Measurements from ENCODE around the gene CYB561D2. TPM values are rescaled to one million over a fixed set of nuclear protein-coding genes. Genes with fewer than 3 reads are reported as not detected.

The CYB561D2 gene
- total and polyA plus RNA-seq, 2 experiments from 2014 or later = 10.7 to 23.8 TPM

DNA sequence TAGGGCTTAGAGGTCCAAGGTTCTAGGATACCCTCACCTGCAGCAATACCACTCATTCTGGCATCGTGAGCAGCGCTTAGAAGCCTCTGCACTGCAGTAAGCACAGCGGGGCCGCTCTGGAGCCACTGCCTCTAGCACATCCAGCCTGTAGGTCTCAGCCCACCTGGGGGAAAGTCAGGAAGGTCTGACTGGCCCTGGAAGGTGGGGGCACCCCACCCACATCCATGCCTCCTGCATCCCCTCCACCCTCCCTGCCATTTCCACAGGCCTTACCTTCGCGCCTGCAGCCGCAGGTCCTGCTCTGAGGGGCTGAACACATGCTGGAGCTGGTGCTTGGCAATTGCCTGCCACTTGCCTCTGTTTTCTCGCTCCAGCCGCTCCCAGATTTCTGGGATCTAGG lies 9.1 kb upstream of the CYB561D2 start:
- TF ChIP-seq, protein P1, sequence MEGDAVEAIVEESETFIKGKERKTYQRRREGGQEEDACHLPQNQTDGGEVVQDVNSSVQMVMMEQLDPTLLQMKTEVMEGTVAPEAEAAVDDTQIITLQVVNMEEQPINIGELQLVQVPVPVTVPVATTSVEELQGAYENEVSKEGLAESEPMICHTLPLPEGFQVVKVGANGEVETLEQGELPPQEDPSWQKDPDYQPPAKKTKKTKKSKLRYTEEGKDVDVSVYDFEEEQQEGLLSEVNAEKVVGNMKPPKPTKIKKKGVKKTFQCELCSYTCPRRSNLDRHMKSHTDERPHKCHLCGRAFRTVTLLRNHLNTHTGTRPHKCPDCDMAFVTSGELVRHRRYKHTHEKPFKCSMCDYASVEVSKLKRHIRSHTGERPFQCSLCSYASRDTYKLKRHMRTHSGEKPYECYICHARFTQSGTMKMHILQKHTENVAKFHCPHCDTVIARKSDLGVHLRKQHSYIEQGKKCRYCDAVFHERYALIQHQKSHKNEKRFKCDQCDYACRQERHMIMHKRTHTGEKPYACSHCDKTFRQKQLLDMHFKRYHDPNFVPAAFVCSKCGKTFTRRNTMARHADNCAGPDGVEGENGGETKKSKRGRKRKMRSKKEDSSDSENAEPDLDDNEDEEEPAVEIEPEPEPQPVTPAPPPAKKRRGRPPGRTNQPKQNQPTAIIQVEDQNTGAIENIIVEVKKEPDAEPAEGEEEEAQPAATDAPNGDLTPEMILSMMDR (IDR thresholded peaks at IDR 0.05; ENCODE audit: low read depth, low read length) = no peak
- Histone ChIP-seq H3K4me1 (ENCODE audit: low read depth) (peaks cover 11% of the 10 kb centered on the region), H3K4me3 (no peak overlapping the region), H3K9me3 (ENCODE audit: low read depth) (no peaks in the 10 kb centered on the region), H3K36me3 (no peaks in the 10 kb centered on the region), H3K27ac (no peak overlapping the region), H3K27me3 (peaks cover 61% of the 10 kb centered on the region)
- no peak for DNase-seq (ENCODE audit: low read depth in 1 of 2, low spot score in 1 of 2)

GRCh38 chr3:50341996-50342650 lies 8.5 kb upstream of the CYB561D2 start:
- Histone ChIP-seq H3K27ac (no peak overlapping the region), H3K4me3 (no peak overlapping the region), H3K9me3 (ENCODE audit: low read depth) (no peaks in the 10 kb centered on the region), H3K36me3 (no peaks in the 10 kb centered on the region), H3K27me3 (peaks cover 61% of the 10 kb centered on the region), H3K4me1 (ENCODE audit: low read depth) (peaks cover 11% of the 10 kb centered on the region)
- no peak for DNase-seq (ENCODE audit: low read depth in 1 of 2, low spot score in 1 of 2)
- TF ChIP-seq, protein P1 (IDR thresholded peaks at IDR 0.05; ENCODE audit: low read depth, low read length) = no peak

- H3K9me3 ChIP-seq (ENCODE audit: low read depth) = no peaks in the 10 kb centered on the region
- no peak overlapping the region for H3K4me3 ChIP-seq
- H3K4me1 ChIP-seq (ENCODE audit: low read depth) = peaks cover 8% of the 10 kb centered on the region
- no peak overlapping the region for H3K27ac ChIP-seq
- TF ChIP-seq, protein P1 (IDR thresholded peaks at IDR 0.05; ENCODE audit: low read depth, low read length) = no peak
- no peaks in the 10 kb centered on the region for H3K36me3 ChIP-seq
- DNase-seq (ENCODE audit: low read depth in 1 of 2, low spot score in 1 of 2) = no peak
- peaks cover 61% of the 10 kb centered on the region for H3K27me3 ChIP-seq
Measured at GRCh38 chr3:50342813-50343633, 7.6 kb upstream of the CYB561D2 start.

DNA sequence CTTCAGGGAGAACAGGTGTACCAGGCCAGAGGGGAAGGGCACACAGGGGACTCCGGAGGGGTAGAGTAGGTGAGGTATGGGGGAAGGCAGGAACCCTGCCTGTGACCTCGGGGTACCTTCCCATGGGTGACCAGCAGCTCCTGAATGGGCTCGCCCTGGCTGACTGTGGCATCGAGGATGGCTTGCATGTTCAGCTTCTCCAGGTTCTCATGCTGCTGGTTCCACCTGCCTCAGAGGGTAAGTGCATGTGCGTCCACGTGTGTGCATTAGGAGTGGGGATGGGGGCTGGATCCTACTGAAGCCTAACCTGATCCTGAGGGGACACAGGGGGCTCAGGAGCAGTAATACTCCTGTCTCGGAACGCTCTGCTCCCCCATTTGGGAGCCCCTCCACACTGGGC lies 5.7 kb upstream of the CYB561D2 start:
- H3K4me3 ChIP-seq = peak overlapping the region; percentile 42
- no peak overlapping the region for H3K27ac ChIP-seq
- no peak for DNase-seq (ENCODE audit: low read depth in 1 of 2, low spot score in 1 of 2)
- TF ChIP-seq, protein P1 (IDR thresholded peaks at IDR 0.05; ENCODE audit: low read depth, low read length) = no peak
- H3K27me3 ChIP-seq = peaks cover 53% of the 10 kb centered on the region
- H3K36me3 ChIP-seq = no peaks in the 10 kb centered on the region
- H3K9me3 ChIP-seq (ENCODE audit: low read depth) = no peaks in the 10 kb centered on the region
- H3K4me1 ChIP-seq (ENCODE audit: low read depth) = peaks cover 4% of the 10 kb centered on the region

DNA sequence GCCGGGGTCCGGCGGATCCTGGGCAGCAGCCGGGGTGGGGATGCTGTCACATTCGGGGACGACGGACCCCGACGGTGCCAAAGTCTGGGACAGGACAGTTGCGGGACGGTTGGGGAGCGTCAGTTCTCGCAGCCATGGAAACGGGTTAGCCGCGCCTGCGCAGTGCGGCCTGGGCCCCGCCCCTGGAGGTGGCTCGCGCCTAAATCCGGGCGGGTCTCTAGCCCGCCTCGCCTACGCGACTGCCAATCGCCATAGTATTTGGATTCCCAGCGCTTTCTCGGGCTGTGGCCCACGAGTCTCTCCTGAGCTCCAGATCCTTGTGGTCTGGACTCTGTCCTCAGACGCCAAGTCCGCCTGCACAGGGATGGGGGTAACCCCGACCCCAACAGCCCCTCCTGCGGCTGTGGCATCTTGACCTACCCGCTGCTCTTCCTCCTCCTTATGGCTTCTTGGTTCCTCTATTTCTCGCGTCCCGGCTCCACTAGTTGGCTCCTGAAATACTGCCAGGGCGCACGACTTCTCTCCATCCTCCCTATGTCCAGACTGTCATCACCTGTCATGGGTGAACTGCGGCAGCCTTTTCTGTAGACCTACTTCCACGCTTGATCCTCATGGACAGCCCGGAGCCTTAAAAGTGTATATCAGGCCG lies 5.0 kb upstream of the CYB561D2 start, which contains the start of gene ZMYND10:
Gene ZMYND10 (minus strand): TSS at position 147 of the 649 bp plus-strand sequence. CDS start 153 bp downstream, outside the sequence.
- no peaks in the 10 kb centered on the region for H3K36me3 ChIP-seq
- TF ChIP-seq, protein P1 (IDR thresholded peaks at IDR 0.05; ENCODE audit: low read depth, low read length) = no peak
- no peak within 1 kb of the TSS for H3K27ac ChIP-seq
- DNase-seq (ENCODE audit: low read depth in 1 of 2, low spot score in 1 of 2) = peak; percentile 63 to 68
- peak within 1 kb of the TSS; percentile 42 for H3K4me3 ChIP-seq
- H3K27me3 ChIP-seq = peaks cover 46% of the 10 kb centered on the region
- peaks cover 8% of the 10 kb centered on the region for H3K4me1 ChIP-seq (ENCODE audit: low read depth)
- H3K9me3 ChIP-seq (ENCODE audit: low read depth) = no peaks in the 10 kb centered on the region
